GF-D8 (cell line): ENCODE measurements around the gene RPS25.
"Not testable (repeated sequence)": the region's sequence is repeated elsewhere in the genome, so short reads cannot be mapped to it uniquely, and the experiment has no call there.

Source experiments
- DNase-seq: peaks from one replicate; lab custom pipeline; 2025; lab: John Stamatoyannopoulos, UW

Gene RPS25

GRCh38 chr11:119018074-119018938 lies at the start of gene RPS25, which contains the start of gene TRAPPC4:
Gene RPS25 (minus strand): TSS chr11:119018343. CDS start chr11:119018284, 59 bp downstream.
Gene TRAPPC4 (plus strand): TSS chr11:119018766. CDS start chr11:119018796, 30 bp downstream.
- peak; percentile 100 for DNase-seq

GRCh38 chr11:119067371-119068222 lies 49.5 kb upstream of the RPS25 start, which contains the start of gene VPS11:
Gene VPS11 (plus strand): TSS chr11:119067818. CDS start chr11:119067824, 6 bp downstream.
- peak; percentile 100 for DNase-seq

DNA sequence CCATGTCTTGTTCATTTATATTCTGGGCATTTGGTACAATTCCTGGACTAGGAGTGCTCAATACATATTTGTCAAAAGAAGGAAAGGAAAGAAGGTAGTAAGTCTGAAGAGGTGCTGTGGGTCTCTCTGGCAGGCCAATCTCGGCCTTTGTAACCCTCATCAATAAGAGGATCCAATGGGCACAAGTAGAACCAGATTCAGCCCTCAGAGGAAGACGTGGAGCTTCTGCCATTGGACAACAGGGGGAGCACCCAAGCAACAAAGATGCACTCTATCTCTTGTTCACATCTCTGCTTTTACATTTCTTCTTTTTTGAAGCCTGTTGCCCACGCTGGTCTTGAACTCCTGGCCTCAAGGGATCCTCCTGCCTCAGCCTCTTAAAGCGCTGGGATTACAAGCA lies 47.2 kb upstream of the RPS25 start:
- DNase-seq = peak; percentile 80

GRCh38 chr11:119062779-119063178 lies 44.6 kb upstream of the RPS25 start:
- DNase-seq = no peak

DNA sequence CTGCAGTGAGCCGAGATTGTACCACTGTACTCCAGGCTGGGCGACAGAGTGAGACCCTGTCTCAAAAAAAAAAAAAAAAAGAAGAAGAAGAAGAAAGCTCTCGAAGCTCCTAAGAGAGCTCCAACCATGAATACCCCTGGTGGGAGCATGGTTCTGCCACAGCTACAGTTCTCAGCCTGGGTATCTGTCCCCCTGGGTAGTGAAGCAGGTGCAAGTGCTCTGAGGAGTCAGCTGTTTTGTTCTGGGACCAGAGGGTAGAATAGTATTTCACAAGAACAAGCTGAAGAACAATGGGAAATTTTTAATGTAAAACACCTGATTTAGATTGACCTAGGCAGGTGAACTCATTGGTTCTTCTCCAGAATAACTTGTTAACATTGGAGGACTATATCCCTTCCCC lies 43.1 kb upstream of the RPS25 start:
- DNase-seq = no peak

- not testable (repeated sequence) for DNase-seq
These were observed 41.0 kb upstream of the RPS25 start for GRCh38 chr11:119059128-119059527.

DNA sequence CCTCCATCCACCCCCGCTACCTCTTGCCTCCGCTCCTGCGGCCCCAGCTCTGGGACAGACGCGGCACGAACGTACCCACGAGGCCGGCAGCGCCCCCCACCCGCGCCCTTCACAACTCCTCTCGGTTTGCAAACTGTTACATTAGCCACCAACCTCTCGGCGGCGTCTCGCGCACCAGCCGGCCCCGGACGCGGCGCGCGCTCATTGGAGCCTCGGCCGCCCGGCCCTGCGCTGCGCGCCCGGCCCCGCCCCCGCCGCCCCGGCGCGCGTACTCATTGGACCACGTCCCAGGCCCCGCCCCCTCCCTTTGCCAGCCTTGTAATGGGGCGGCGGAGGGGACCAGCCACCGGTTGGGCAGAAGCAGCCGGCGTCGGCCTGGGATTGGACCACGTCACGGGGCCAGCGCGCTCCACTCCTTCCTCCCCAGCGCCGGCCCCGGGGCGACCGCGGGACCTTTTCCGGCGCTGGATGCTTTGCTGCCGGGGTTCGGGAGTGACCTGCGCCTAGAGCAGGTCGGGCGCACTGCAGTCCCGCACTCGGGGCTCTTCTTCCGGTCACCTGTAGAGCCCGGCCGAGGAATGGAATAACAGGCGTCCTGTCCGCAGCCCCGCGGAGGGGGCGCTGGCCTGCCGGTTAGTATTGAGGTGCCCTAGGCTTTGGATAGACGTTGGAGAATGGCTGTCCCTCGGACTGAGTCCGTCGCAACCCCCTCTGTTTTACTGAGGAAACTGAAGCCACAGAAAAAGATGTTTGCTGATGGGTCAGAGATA lies 39.0 kb upstream of the RPS25 start, which contains the start of gene HYOU1:
HYOU1 (minus strand) TSS at position 206 of the 770 bp plus-strand sequence. CDS start 1,045 bp downstream, outside the sequence.
- peak; percentile 100 for DNase-seq

GRCh38 chr11:119056421-119056999 lies 38.4 kb upstream of the RPS25 start:
- peak; percentile 40 for DNase-seq

DNA sequence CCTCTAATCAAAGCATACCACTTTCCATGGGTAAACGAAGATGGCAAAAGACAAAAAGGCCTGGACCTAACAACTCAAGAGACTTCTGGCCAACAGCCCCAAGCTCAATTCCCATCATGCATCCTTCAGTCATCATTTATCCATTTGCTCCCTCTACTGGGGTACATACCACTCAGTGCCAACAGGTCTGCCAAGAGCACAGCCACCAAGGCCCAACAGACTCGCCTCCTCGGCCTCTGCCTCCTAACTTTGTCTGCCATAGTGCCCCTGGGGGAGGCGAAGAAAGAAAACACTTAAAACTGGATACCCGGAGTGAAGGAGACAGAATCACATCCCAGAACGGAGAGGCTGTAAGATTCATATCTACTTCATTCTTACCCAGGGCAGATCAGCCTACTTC lies 37.8 kb upstream of the RPS25 start:
- peak; percentile 66 for DNase-seq

DNA sequence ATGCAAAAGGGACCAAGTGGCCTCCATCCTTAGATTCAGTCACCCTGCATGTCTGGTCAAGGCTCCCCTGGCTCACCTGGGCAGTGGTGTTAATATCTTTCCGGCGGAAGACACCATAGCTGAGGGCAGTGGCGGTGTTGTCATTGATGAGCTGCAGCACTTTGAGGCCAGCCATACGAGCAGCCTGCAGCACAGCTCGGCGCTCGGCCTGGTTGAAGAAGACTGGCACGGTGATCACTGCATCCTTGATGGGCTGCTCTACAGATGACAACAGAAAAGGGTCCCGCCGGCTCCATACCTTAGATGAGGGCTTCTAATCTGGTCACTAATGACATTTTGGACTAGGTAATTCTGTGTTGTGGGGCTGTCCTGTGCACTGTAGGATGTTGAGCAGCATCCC lies 36.3 kb upstream of the RPS25 start:
- no peak for DNase-seq

DNA sequence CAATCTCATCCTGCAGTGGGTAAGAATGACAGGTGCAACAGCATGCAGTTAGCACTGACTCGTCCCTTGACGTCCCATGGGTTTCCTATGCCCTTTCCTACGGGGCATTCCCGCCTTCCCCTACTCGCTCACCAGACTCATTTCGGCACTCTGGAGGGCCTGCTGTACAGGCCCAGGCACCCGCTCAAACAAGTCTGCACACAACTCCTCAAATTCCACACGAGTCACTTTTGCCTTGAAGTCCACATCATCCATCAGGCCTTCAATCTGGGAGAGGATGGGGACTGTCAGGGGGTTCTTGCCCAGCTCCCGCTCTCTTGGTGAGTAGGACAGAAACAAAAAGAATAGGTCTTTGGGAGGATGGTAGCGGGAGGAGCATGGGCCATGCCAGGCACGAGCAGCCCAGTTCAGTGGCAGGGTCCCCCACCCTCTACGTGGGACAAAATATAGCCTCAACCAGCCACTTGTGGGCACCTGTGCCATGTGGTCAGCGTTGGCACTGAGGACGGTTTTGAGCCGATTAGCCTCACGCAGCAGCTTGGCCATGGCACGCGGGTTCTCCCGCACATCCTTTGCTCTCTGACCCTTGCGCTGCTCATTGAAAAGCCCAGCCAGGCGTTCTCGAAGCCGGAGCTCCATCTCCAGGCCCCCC lies 34.1 kb upstream of the RPS25 start:
- DNase-seq = no peak

DNA sequence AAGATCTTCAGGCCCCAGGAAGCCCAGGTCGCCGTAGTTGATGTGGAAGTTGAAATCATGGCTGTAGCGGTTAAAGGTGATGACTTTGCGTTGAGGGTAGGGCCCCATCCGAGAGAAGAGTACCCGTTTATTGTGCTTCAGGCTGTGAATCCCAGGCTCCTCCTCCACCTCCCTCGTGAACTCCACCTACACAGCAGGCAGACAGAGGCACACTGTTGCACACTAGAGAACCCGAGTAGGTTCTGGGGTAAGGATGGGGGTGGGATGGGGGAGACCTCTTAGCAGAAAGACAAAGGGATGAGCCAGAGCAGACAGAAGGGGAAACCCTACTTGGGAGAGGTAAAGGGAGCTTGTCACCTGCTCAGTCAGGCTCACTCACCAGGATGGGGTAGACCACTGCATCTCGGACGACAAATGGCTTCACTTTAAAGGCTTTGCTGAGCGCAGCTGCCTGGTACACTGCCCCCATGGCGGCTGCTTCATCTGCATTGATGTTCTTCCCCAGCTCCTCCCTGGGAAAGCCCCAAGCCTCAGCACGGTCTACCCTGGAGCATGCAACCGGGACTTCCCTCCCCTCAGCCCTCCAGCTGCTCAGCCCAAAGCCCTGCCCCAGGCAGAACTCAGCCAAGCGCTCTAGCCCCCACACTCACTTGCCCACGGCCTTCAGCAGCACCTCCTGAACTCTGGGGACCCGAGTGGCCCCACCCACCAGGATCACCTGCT lies 33.5 kb upstream of the RPS25 start:
- DNase-seq = no peak

DNA sequence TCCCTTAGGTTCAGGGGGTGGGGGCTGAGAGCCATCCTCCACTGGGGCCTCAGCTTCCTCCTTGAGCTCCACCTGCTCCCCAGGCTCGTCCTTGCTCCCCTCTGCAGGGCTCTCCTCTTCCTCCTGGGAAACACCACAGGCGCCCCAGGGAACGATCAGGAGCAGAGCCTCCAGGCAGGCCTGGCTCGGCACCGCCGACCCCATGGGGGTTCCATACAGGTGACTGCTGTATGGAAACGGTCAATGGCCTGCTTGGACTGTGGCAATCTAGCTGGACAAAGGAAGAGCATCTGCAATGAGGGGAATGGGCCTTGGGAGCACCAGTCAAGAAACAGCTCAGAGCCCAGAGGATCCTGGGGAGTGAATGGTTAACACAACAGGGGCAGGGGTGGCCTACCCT lies 30.9 kb upstream of the RPS25 start:
- no peak for DNase-seq

- no peak for DNase-seq
These were observed 30.5 kb upstream of the RPS25 start for GRCh38 chr11:119048644-119049043.

DNA sequence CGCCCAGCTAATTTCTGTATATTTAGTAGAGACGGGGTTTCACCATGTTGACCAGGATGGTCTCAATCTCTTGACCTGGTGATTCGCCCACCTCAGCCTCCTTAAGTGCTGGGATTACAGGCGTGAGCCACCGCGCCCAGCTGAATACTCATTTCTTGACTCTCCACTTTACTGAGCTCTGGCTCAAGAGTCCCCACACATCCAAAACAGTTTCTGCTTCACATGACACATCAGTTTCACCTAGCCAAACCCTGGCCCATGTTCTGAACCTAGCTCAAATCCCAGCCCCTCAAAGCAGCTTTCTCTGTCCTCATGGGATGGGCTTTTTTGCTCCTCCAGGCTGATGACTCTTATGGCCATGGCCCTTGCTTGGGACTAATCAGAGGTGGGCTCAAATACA lies 29.1 kb upstream of the RPS25 start:
- no peak for DNase-seq

DNA sequence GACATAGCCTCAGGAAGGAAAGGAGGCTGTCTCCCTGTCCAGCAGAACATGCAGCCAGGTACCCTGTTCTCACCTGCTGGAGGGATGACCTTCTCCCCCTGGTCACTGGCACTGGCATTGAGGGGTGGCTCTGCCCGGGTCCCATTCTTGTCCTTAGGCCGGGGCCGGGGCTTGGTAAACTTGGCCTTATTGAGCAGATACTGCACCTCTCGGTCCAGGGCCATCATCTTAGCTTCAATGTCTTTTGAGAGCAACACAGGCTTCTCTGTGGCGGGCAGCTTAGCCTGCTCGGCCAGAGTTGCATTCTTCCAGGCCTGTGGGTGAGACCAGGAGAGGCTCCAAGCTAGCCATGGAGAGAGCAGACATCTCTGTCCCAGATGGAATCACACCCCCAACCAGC lies 28.3 kb upstream of the RPS25 start:
- DNase-seq = no peak

GRCh38 chr11:119044708-119045107 lies 26.6 kb upstream of the RPS25 start:
- DNase-seq = no peak

DNA sequence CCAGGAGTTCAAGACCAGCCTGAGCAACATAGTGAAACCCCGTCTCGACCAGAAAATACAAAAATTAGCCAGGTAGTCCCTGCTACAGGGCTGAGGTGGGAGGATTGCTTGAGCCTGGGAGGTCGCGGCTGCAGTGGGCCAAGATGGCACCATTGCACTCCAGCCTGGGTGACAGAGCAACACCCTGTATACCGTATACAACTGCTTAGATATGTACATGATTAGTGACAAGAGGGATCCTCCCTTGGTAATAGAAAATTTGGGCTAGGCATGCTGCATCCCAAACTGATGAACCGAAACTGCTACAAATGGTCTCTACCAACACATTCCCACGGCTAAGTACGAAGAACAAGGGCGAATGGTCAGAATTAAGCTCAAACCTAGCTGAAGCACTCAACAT lies 24.8 kb upstream of the RPS25 start:
- DNase-seq = no peak

DNA sequence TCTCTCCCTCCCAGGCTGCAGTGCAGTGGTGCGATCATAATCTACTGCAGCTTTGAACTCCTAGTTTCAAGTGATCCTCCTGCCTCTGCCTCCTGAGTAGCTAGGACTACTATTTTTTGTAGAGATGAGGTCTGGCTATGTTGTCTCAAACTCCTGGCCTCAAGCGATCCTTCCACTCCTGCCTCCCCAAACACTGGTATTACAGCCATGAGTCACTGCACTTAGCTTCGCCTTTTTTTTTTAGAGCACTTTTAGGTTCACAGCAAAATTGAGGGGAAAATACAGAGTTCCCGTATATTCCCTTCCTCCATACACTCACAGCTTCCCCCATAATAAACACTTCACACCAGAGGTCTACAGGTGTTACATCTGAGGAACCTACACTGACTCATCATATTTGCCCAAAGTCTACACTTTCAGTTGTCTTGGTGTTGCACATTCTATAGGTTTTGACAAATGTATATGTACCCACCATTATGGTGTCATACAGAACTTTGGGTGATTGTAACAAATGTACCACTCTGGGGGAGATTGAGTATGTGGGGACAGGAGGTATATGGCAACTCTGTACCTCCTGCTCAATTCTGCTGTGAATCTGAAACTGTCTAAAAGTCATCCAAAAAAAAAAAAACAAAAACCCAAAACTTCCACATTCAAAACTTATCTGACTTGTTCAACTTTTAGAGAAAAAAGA lies 23.8 kb upstream of the RPS25 start:
- no peak for DNase-seq

DNA sequence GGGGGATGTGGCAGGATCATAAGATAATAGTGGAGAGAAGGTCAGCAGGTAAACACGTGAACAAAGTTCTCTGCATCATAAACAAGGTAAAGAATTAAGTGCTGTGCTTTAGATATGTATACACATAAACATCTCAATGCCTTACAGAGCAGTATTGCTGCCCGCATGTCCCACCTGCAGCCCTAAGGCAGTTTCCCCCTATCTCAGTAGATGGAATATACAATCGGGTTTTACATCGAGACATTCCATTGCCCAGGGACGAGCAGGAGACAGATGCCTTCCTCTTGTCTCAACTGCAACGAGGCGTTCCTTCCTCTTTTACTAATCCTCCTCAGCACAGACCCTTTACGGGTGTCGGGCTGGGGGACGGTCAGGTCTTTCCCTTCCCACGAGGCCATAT lies 21.3 kb upstream of the RPS25 start:
- DNase-seq = not testable (repeated sequence)
